NCI-H1092 treated with DMSO at 0.1 percent for 48 hours (cell line): Measurements from ENCODE around the gene MX2.
"Not testable (repeated sequence)": the region's sequence is repeated elsewhere in the genome, so short reads cannot be mapped to it uniquely, and the experiment has no call there.

Experiments
- DNase-seq: peaks from one replicate; lab custom pipeline; 2025; lab: John Stamatoyannopoulos, UW

Gene MX2

DNA sequence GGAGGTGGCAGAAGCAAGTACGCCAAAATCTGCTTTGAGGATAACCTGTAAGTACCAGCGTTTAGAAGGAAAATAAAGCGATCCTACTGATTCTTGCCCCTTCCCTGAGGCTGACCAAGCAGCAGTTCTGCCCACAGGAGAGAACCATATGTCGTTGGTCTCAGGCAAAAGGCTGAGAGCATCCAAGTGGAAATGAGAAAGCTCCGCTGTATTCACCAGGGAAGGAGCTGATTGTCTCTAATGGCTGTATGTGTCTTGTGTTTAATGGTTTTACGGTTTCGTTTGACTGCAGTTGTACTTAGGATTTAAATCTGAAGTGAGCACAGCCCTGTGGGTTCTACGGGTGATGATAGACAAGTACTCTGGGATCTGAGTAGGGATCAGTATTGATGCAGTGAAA, 23.4 kb upstream of the MX2 start:
- no peak for DNase-seq

DNA sequence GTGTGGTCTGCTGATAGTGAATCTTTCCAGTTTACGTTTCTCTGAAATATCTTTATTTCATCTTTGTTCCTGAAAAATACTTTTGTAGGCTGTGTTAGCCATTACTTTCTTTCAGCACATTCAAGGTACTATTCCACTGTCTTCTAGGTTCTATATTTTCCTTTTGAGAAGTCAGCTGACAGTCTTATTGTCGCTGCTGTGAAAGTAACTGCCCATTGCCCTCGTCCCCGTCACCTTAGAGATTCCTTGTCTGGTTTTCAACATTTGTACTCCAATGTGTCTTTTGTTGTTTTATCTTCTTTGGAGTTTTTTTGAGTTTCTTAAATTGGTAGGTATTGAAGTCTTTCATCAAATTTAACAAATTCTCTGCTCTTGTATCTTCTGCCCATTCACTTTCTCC, 19.8 kb upstream of the MX2 start:
- no peak for DNase-seq

DNA sequence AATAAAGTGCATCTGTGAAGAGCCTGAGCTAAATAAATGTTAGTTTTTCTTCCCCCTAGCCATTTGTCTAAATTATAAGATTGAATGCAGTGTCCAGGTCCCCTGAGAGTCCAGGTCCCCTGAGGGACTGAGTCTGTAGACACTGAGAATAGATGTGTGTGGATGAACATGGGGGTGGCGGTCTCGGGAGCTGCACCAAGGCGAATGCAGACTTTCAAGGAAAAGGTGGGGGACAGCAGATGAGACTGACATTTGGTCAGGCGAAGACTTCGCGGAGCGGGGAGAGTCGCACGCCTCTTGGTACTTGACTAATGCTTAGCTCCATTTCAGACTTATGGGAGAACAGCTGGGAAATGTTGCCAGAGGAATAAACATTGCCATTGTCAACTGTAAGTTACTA, 17.7 kb upstream of the MX2 start:
- no peak for DNase-seq

DNA sequence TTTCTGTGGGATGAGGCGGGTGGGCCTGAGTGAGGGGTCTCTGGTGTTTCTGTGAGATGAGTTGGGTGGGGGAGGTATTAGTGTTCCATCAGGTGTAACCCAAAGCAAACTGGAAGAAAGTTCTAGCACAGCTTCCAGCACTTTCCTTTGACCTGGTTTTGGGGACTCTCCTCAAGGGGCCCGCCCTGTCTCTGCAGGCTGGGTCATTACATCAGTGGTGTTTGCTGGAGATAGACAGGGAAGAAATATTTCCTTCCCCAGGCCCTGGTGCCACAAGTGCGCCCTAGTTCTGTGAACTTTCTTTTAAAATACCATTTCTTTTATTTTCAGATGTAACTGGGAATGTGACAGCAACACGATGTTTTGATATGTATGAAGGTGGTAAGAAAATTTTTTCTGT, 16.5 kb upstream of the MX2 start:
- DNase-seq = no peak

DNA sequence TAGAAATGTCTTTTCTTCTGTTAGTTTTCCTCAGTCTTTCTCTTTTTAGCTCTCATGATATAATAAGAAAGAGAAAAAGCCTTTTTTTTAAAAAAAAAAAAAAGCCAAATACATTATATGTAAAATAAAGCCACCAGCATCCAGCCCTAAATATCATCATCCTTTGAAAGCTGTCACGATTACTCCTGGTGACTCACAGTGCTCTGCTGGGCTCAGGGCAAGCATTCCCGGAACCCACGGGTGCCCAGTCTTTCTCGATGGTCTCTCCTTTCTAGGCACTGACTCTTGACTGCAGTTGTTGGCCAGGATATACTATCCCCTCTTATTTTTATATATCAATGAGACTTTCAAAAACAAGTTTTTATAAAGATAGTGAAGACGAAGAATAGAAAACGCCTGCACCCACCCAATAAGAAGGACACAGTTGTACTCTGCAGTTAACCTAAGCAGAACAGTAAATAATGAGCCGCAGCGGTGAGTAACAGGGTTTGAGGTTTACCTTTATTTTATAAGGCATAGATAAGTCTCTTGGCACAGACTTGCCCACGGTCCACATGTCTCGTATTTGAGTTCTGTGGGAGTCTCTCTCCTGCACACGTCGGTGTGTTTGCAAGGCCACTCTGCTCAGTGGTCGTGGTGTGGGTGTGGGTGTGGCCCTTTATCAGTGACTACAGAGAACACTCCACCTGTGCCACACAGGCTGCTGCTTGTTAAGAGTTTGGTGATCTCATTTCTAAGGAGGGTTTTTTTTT, 15.7 kb upstream of the MX2 start:
- DNase-seq = no peak

DNA sequence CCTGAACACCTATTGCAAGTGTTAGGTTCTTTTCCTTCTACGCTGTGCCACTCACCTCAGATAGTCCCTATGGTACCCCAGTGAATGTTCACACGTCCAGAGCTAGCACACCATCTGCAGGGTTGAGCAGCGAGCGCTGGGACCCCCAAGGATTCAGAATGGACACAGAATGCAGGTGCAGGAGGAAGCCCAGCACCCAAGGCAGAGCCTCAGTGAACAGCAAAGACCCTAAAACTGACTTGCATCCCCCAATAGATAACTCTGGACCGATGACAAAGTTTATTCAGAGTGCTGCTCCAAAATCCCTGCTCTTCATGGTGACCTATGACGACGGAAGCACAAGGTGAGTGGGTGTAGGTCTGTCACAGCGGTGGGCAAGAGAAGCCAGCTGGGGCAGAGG, 15.1 kb upstream of the MX2 start:
- DNase-seq = no peak

DNA sequence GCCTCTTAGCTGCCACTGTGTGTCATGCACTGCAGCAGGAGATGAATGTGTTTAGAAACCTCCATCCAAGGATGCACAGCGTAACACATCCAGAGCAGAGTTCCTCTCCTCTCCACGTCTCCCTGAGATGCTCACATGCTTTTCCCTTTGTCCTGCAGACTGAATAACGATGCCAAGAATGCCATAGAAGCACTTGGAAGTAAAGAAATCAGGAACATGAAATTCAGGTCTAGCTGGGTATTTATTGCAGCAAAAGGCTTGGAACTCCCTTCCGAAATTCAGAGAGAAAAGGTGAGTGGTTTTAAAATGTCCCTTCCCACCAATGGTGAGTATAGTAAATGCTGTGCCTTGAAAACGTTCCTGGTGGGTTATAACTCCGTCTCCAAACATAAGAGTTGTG, 13.4 kb upstream of the MX2 start:
- no peak for DNase-seq

DNA sequence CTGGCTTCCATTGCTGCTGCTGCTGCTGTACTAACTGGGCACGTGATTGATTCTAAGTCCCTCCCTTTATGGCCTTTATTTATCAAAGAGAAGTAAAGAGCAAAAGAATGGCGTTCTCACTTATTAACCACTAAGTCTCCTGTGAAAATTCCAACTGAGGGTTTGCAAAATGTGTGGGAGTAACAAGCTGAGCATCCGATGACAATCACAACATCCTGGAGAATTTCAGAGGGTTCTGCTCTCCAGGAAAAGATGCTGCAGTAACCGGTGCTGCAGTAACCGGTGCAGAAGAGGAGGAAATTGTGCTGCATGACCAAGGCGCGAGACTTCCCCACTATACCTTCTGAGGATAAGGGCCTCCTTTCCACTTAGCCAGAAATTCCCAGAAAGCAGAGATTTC, 12.7 kb upstream of the MX2 start:
- no peak for DNase-seq

DNA sequence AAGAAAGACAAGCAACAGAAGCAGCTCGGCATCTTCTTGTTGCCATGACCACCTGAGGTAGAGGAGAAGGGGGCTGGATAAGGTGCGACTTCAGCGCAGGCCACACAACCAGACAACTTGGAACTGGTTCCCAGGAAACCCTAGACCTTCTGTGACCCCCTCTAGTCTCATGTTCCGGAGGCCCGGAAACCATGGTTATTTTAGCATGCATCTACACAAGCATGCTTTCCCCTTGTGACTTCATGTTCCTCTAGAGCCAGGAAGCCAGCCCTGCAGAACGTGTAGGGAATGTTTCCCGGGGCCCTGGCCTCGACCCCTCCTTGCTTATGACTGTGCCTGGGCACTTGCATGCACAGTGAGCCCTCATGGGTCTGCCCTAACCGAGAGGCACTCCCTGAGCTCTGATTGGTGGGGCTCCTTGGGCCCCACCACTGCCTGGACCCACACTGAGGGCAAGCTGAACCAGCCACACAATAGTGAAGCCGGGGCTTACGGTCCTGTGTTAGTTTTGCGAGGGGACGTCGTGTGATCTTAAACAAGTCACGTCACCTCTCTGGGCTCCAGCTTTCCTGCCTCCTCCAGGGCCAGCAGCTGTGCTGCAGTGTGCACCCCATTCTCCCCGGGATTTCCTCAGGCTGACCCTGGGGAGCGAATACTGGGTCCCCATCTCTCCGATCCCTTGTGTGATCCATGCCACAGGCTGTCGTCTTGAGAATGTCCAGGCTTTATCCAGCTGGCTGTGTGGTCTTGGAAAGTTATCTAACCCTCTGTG, 12.0 kb upstream of the MX2 start:
- DNase-seq = no peak

DNA sequence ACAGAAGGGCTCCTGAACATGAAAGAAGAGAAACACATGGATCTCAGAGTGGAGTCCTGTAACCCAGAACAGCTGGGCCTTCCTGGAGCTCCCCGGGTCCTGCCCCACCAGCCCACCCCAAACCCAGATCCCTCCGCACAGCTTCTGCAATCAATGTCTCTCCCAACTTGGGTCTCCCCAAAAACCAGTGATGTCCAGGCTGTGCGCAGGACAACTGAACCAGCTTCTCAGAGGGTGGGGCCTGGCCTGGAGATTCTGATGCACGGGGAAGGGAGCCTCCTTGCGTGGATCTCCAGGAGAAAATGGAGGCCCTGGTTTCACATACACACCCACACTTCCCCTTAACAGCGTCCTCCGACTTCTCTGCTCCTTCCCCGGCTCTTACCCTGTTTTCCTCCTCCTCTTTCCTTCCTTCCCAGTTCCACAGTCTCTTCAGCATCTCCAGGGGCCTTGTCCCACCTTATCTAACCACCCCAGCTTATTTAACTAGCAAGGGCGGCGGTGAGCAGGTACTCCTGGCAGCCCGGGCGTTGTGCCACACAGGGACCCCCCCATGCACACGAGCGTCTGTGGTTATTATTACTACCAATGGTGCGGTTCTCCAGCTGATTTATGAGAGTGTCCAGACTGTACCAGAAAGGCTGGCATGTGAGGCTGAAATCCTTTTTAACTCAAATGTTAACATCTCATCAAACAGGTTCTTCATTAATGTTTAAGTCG, 11.2 kb upstream of the MX2 start:
- no peak for DNase-seq

DNA sequence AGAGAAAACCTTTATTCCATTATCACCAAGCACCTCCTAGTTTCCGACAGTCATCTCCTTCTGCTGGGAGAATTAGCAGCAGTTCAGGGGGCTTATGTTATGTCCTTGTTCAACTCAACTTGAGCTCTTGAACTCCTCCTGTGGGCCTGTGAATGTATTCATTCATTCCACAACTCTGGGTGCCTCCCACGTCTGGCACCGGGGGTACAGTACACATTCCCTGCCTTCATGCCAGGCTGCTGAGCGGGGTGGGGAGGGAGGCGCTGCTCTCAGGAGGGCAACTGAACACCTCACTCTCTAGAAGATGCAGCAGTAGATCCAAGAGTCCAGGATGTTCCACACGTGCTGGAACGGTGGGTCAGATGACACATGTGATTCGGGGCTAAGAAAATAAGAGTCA, 4.3 kb upstream of the MX2 start:
- no peak for DNase-seq

DNA sequence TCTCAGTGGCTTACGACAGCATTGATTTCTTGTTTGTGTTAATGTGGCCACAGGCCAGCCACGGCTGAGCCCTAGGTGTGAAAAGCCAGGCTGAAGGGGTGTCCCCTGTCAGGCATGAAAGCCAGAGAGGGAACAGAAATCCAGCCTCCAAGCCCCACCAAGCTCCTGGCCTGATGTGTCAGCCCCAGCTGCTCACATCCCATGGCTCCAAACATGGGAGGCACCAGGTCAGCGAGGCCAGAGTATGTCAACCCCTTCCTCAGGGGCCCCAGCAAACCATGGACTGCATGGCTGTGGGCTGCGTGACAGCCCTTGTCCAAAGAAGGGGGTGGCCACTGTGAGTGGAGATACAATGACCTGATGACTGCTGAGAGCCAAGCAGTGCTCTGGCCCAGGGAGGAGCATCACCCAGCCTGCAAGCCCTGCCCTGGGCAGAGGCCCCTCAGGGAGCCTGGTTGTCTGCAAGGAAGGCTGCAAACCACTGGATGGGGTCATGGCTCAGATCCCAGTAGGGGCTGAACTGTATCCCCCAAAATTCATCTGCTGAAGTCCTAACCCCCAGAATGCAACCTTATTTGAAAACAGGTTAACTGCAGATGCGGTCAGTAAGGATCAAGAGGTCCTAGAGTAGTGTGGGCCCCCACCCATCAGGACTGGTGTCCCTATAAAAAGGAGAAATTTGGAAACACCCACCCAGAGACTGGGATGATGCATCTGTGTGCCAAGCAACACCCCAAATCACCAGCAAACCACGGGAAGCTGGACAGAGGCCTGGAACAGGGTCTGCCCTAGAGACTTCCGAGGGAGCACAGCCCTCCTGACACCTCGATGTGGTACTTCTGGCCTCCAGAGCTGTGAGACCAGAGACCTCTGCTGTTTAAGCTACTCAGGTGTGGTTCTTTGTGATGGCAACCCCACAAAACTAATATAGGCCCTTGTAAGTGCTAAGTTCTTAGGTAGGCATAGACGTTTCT, 3.3 kb upstream of the MX2 start:
- DNase-seq = no peak

DNA sequence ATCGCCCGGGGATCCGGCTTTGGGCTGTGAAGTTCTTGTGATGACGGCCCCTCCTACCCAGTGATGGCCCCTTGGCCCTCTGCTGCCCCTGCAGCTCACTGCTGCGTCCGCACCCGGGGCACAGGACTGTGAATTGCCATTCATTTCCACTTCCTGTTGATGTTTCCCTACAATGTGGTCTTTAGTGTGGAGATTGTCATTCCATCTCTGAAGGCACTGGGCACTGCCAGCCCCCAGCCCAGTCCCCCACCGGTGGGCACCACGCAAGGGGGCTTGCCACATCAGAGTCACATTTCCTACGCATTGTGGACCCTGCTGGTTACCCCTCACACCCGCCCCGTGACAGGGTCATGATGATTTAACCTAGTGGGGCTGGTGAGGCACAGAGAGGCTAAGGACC, 2.5 kb upstream of the MX2 start:
- no peak for DNase-seq

DNA sequence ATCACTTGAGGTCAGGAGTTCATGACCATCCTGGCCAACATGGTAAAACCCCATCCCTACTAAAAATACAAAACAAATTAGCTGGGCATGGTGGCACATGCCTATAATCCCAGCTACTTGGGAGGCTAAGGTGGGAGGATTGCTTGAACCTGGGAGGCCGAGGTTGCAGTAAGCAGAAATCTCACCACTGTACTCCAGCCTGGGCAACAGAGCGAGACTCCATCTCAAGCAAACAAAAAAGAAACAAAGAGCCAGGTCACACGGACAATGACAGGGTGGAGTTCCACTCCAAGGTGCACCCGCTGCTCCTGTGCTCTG, 2.1 kb upstream of the MX2 start:
- DNase-seq = not testable (repeated sequence)

DNA sequence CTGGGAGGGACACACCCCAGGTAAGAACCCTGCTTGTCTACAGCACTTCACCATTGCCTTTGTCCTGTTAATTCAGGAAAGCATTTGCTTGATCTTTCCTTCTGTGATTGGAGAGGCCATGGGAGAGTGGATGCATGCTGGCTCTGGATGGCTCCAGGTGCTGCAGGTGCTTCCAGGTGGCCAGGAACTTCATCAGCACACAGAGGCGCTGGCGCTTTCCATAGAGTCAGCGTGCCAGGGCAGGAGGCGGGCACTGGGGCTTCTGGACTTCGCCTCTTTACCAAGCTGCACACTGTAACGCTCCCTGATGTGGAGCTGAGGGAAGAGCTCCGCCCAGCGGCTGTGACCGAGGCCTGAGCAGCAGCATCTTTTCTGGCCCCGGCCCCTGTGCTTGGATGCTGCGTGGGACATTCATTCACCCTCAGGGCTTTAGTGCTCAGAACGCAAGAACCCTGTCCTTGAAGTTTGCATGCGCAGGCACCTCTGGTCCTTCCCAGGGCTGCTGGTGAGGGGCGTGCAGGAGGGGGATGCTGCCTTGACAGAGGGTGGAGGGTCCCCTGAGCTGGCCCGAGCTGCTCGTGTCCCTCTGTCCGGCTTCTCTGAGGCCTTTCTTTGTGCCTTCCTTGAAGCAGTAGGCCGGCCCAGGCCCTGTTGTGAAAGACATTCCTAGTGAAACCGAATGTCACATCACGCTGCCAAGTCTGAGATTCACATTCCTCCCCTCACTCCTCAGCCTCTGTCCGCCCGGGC, 1.6 kb upstream of the MX2 start:
- DNase-seq = peak; percentile 71

DNA sequence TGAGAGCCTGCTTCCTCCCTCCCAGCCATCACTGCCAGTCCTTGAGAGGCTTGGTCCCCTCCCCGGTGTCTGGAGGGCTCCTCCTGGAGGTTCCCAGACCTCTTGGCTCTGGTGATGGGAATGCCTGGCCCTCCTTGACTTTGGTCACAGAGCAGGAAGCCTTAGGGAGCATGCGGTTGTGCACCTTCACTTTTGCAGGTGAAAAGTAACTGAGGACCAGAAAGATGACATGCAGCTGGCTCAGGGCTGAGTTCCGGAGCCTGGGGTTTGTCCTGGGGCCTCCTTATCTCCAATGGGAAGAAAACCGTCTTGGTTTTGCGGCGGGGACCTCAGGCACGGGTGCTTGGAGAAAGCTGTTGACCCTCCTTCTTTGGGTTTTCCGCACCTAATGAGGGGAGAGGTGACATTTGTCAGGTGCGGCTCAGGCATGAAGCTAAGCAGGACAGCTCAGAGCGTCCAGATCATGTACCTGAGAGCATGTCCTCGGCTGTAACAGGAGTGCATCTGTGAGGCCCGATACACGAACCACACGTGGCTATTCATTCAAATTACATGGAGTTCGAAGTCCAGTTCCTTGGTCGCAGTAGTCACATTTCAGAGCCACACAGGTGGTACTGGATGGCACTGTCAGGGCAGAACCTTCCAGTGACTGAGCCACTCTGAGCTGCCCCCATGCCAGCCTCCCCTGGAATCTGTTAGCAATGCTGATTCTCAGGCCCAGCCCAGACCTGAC, 608 bp upstream of the MX2 start:
- no peak for DNase-seq

DNA sequence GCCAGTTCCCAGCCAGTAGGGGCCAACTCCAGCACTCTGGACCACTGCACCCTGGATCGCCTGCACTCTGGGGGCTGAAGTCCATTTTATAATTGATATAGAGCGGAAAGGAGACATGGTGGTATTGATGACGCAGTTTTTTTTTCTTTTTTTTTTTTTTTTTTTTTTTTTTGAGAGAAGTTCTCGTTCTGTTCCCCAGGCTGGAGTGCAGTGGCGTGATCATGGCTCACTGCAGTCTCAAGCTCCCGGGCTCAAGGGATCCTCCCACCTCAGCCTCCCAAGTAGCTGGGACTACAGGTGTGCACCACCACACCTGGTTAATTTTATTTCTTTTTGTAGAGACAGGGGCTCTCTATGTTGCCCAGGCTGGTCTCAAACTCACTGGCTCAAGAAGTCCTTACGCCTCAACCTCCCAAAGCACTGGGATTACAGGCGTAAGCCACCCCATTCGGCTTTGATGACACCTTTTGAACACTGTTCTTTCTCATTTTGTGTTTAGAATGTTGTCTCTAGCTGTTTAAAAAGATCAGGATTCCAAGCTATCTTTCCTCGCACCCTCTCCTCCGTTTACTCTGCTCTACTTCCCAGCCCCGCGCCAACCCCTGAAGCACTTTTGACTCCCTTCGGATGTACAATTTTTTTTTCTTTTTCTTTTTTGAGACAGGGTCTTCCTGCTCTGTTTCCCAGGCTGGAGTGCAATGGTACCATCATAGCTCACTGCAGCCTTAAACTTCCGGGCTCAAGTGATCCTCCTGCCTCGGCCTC, 960 bp downstream of the MX2 start:
- no peak for DNase-seq

DNA sequence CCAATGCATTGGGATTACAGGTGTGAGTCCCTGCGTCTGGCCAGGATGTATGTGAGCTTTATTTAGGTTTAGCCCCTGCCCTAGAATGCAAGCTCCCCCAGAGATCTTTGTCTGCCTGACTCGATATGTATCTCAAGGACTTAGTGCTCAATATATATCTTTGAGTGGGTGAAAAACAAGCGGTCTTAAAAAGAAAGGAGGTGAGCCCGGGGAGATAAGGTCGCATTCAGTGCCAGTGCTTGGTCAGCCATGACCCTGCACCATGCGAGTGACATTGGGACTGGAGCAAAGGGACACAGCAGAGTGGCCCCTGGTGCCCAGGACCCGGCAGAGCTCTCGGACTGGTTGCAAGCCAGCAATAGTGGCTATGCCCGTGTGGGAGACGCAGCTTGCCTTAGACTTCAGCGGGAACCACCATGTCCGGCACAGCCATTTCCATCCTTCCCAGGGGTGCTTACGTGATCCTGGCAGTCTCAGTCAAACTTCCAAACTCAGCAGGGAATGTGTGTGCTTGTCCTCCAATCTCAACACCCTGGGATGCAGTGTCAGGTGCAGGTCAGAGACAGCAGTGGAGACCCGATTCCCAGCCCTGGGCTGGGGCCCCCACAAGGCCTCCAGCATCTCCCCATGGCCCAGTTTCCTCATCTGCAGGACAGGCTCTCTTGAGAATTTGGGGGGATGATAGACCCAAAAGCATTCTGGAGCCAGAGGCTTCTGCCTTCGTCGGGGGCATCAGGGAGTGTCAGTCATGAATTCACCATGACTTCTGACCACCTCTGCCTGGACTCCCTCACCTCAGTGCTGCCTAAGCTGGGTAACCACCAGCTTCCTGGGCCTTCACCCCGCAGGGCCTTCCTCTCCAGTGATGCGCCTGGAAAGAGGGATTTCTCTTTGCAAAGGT, 1.8 kb downstream of the MX2 start:
- DNase-seq = no peak

DNA sequence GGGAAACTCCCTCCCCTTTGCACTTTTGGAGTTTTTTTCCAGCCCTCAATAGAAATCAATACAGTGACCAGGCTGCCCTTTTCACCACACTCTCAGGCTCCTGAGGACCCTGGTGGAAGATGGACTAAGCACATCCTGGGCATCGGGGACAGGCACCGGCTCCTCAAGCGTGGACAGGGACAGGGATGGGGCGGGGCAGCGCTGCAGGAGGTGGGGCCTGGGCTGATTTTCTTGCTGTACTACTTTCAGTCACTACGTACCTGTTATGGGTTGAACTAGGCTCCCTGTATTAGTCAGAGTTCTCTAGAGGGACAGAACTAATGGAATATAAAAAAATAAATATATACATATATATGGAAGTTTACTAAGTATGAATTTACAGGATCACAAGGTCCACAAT, 2.5 kb downstream of the MX2 start:
- no peak for DNase-seq
